Liver (tissue), 9 donors: ENCODE measurements around the gene KRTAP10-2. TPM values are rescaled to one million over a fixed set of nuclear protein-coding genes. Genes with fewer than 3 reads are reported as not detected.

ENCODE experiments used
- DNase-seq: peaks from one replicate; pipeline ENCODE4 v3.0.0-alpha.2; 2017; ENCODE audit warnings: low spot score
- H3K27ac ChIP-seq, 2 donors: one replicate each; pipeline ENCODE4 v1.7.0; 2013; ENCODE audit warnings: inconsistent platforms in 2 of 2, low read length in 2 of 2, control low read depth in 1 of 2, low read depth in 1 of 2, mild to moderate bottlenecking in 1 of 2
- H3K27me3 ChIP-seq, 4 donors: one replicate each; pipeline versions ENCODE4 v1.6.1 to v1.7.0; 2013; ENCODE audit warnings: low read length in 3 of 4, inconsistent platforms in 1 of 4, mild to moderate bottlenecking in 1 of 4, moderate library complexity in 1 of 4; ENCODE audit not compliant: control insufficient read depth in 4 of 4, insufficient read depth in 4 of 4
- H3K36me3 ChIP-seq, 4 donors: one replicate each; pipeline versions ENCODE4 v1.6.1 to v1.7.0; 2013; ENCODE audit warnings: low read length in 3 of 4, mild to moderate bottlenecking in 3 of 4, low read depth in 1 of 4, moderate library complexity in 1 of 4; ENCODE audit not compliant: control insufficient read depth in 4 of 4, insufficient read depth in 3 of 4
- H3K4me1 ChIP-seq, 4 donors: one replicate each; pipeline versions ENCODE4 v1.6.1 to v1.7.0; 2013; ENCODE audit warnings: low read length in 3 of 4, mild to moderate bottlenecking in 3 of 4, moderate library complexity in 1 of 4; ENCODE audit not compliant: control insufficient read depth in 4 of 4, insufficient read depth in 4 of 4
- H3K4me3 ChIP-seq, 3 donors: one replicate each; pipeline versions ENCODE4 v1.6.1 to v1.7.0; 2013; ENCODE audit warnings: low read length in 3 of 3, control low read depth in 1 of 3, low read depth in 1 of 3, mild to moderate bottlenecking in 1 of 3
- H3K9ac ChIP-seq, 2 donors: one replicate each; pipeline ENCODE4 v1.7.0; 2013; ENCODE audit warnings: low read length in 2 of 2, mild to moderate bottlenecking in 2 of 2, moderate library complexity in 2 of 2, control low read depth in 1 of 2, low read depth in 1 of 2
- H3K9me3 ChIP-seq, 4 donors: one replicate each; pipeline versions ENCODE4 v1.6.1 to v1.7.0; 2013; ENCODE audit warnings: low read length in 3 of 4; ENCODE audit not compliant: control insufficient read depth in 4 of 4
- EGR1 ChIP-seq, 2 donors: IDR thresholded peaks; 2 replicates each; pipeline ENCODE4 v1.6.1; 2016 to 2018; ENCODE audit warnings: antibody characterized with exemption in 2 of 2, low read depth in 2 of 2
- FOXA1 ChIP-seq: IDR thresholded peaks from 2 replicates; pipeline ENCODE4 v1.6.1; 2016; ENCODE audit warnings: antibody characterized with exemption
- FOXA2 ChIP-seq: IDR thresholded peaks from 2 replicates; pipeline ENCODE4 v1.6.1; 2016; ENCODE audit warnings: antibody characterized with exemption
- HNF4A ChIP-seq, 2 donors: conservative IDR thresholded peaks; 2 replicates each; pipeline ENCODE4 v1.6.1; 2016; ENCODE audit warnings: antibody characterized with exemption in 2 of 2, mild to moderate bottlenecking in 2 of 2
- HNF4G ChIP-seq: IDR thresholded peaks from 2 replicates; pipeline ENCODE4 v1.6.1; 2016; ENCODE audit warnings: antibody characterized with exemption
- JUND ChIP-seq, 2 donors: IDR thresholded peaks; 2 replicates each; pipeline ENCODE4 v1.6.1; 2016; ENCODE audit warnings: antibody characterized with exemption in 2 of 2
- RAD21 ChIP-seq, 2 donors: IDR thresholded peaks; 2 replicates each; pipeline ENCODE4 v1.6.1; 2016; ENCODE audit warnings: antibody characterized with exemption in 2 of 2, mild to moderate bottlenecking in 2 of 2
- RXRA ChIP-seq, 2 donors: IDR thresholded peaks; 2 replicates each; pipeline ENCODE4 v1.6.1; 2017 to 2018; ENCODE audit warnings: antibody characterized with exemption in 2 of 2, mild to moderate bottlenecking in 1 of 2
- SP1 ChIP-seq: IDR thresholded peaks from 2 replicates; pipeline ENCODE4 v1.6.1; 2018; ENCODE audit warnings: antibody characterized with exemption, mild to moderate bottlenecking
- TAF1 ChIP-seq: conservative IDR thresholded peaks from 2 replicates; pipeline ENCODE4 v1.6.1; 2016; ENCODE audit warnings: antibody characterized with exemption, mild to moderate bottlenecking
- YY1 ChIP-seq: IDR thresholded peaks from 2 replicates; pipeline ENCODE4 v1.6.1; 2016; ENCODE audit warnings: antibody characterized with exemption, mild to moderate bottlenecking
- WGBS: extraction: QIAGEN DNeasy Blood & Tissue Kit; methylation state at CpG from one replicate; pipeline ENCODE4 v1.1.7; 2013; 5-methylcytosine and 5-hydroxymethylcytosine counted together
- polyA plus RNA-seq, 2 donors: library from polyadenylated mRNA; stranded (reverse) in 1 of 2; unstranded in 1 of 2; fragments of 200-250 nt in 1 of 2; fragments of >200 nt in 1 of 2; fragmentation: Nextera tagmentation in 1 of 2; extraction: Ambion mirVana in 1 of 2; gene quantifications; one replicate each; pipeline versions ENCODE4 v1.2.1 to v1.2.3, GENCODE V29; 2013 to 2015
- total RNA-seq, 2 donors: library from RNA; depleted of rRNA; stranded (reverse); fragments of >200 nt; gene quantifications; one replicate each; pipeline ENCODE4 v1.2.3, GENCODE V29; 2014
- TF ChIP-seq, protein P1 (sequence below): IDR thresholded peaks from 2 replicates; pipeline ENCODE4 v1.6.1; 2016; ENCODE audit warnings: antibody characterized with exemption, mild to moderate bottlenecking
- TF ChIP-seq, protein P2 (sequence below): IDR thresholded peaks from 2 replicates; pipeline ENCODE4 v1.6.1; 2016; ENCODE audit warnings: antibody characterized with exemption
- TF ChIP-seq, protein P3 (sequence below): IDR thresholded peaks from 2 replicates; pipeline ENCODE4 v1.6.1; 2016; ENCODE audit warnings: antibody characterized with exemption
- TF ChIP-seq, protein P4 (sequence below): fragments of 150-350 bp; IDR thresholded peaks from 2 replicates; pipeline ENCODE4 v1.5.1; 2017; ENCODE audit warnings: improper control_type of control experiment, low read depth, low read length; ENCODE audit not compliant: missing input control
- TF ChIP-seq, protein P5 (sequence below): IDR thresholded peaks from 2 replicates; pipeline ENCODE4 v1.6.1; 2016; ENCODE audit warnings: antibody characterized with exemption
- donor health status: healthy.
- donor health status: healthy.
- donor health status: healthy.
- donor health status: healthy.
- donor health status: healthy.

KRTAP10-2 gene
- total and polyA plus RNA-seq, 4 donors = not detected

DNA sequence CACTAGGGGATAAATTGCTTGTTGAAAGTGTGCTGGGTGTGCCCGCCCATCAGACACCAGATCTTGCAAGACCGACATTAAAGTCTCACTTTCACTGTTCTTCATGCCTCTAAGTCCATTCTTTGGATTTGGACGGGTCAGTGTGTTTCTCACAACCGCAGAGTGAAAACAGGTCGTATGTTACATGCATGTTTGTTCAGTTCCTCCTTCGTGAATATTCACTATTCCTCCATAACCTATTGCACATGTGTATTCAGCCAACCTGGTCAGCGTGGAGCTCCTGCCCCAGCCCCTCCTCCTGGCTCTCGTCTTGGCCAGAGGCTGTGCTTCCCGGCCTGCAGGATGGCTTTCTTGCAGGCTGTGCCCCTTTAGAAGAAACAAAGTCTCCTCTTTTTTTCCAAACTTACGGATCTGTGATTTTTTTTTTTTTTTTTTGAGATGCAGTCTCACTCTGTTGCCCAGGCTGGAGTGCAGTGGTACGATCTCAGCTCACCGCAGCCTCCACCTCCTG is 43.2 kb upstream of the KRTAP10-2 start:
- Histone ChIP-seq H3K27me3 (no peaks in the 10 kb centered on the region), H3K9ac (no peak overlapping the region), H3K9me3 (no peaks in the 10 kb centered on the region), H3K4me3 (no peak overlapping the region), H3K27ac (no peak overlapping the region), H3K36me3 (no peaks in the 10 kb centered on the region), H3K4me1 (peaks cover 1 to 27% (median 16%) of the 10 kb centered on the region in 4 donors)
- DNase-seq = no peak
- no peak for TF ChIP-seq FOXA1
- 81% methylated on average over 12 of the region's 12 CpGs for WGBS

DNA sequence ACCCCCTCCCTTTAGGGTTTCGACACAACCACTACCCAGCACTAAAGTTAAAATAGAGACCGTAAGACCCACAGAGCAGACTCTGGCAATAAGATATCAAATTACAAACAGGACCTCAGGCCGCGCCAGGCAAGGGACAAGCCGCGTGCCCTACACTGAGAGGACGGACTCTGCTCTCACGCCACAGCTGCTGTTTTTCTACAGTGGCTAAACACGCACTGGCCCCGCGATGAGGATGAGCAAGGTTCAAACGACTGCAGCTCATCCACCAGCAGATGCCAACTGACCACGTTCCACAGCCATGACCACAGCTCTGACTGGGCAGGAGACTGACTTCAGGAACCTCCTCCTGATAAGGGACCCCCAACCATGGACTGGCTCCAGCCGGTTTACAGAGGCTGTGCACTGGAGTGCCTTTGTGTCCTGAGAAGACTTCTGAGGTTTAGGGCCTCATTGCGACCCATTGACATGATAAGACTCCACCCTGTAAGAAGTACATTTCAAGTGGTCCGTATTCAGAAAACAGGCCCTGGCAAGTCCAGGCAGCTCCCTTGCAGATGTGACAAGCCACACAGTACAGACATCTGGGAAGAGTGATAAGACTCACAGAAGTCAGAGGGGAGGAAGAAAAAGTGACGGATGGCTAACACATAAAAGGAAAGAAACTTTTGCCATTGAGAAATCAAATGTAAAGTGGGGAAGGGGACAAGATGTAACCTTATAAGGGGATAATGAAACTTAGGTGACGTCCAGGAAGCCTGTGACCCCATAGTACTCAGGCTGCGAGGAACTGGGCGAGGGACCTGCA is 42.5 kb upstream of the KRTAP10-2 start:
- Histone ChIP-seq H3K27ac (peak overlapping the region; percentile 55 to 65), H3K27me3 (no peaks in the 10 kb centered on the region), H3K4me1 (peaks cover 1 to 27% (median 16%) of the 10 kb centered on the region in 4 donors), H3K9ac (no peak overlapping the region), H3K36me3 (no peaks in the 10 kb centered on the region), H3K9me3 (no peaks in the 10 kb centered on the region), H3K4me3 (no peak overlapping the region)
- 35% methylated on average over 20 of the region's 20 CpGs for WGBS
- DNase-seq = peak; percentile 59
- TF ChIP-seq RXRA (IDR thresholded peaks at IDR 0.05) (peak; percentile 40 to 75), JUND (IDR thresholded peaks at IDR 0.05) (peak in 1 of 2 donors; percentile 54), SP1 (peak; percentile 86), RAD21 (IDR thresholded peaks at IDR 0.05) (peak in 1 of 2 donors; percentile 36), HNF4A (conservative IDR thresholded peaks at IDR 0.05) (peak; percentile 86 to 88), YY1 (peak; percentile 41), FOXA2 (no peak), HNF4G (peak; percentile 66), EGR1 (IDR thresholded peaks at IDR 0.05; ENCODE audit: low read depth in 2 of 2) (no peak)
- TF ChIP-seq, protein P1, sequence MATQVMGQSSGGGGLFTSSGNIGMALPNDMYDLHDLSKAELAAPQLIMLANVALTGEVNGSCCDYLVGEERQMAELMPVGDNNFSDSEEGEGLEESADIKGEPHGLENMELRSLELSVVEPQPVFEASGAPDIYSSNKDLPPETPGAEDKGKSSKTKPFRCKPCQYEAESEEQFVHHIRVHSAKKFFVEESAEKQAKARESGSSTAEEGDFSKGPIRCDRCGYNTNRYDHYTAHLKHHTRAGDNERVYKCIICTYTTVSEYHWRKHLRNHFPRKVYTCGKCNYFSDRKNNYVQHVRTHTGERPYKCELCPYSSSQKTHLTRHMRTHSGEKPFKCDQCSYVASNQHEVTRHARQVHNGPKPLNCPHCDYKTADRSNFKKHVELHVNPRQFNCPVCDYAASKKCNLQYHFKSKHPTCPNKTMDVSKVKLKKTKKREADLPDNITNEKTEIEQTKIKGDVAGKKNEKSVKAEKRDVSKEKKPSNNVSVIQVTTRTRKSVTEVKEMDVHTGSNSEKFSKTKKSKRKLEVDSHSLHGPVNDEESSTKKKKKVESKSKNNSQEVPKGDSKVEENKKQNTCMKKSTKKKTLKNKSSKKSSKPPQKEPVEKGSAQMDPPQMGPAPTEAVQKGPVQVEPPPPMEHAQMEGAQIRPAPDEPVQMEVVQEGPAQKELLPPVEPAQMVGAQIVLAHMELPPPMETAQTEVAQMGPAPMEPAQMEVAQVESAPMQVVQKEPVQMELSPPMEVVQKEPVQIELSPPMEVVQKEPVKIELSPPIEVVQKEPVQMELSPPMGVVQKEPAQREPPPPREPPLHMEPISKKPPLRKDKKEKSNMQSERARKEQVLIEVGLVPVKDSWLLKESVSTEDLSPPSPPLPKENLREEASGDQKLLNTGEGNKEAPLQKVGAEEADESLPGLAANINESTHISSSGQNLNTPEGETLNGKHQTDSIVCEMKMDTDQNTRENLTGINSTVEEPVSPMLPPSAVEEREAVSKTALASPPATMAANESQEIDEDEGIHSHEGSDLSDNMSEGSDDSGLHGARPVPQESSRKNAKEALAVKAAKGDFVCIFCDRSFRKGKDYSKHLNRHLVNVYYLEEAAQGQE = peak; percentile 37
- TF ChIP-seq, protein P2, sequence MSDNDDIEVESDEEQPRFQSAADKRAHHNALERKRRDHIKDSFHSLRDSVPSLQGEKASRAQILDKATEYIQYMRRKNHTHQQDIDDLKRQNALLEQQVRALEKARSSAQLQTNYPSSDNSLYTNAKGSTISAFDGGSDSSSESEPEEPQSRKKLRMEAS = no peak

DNA sequence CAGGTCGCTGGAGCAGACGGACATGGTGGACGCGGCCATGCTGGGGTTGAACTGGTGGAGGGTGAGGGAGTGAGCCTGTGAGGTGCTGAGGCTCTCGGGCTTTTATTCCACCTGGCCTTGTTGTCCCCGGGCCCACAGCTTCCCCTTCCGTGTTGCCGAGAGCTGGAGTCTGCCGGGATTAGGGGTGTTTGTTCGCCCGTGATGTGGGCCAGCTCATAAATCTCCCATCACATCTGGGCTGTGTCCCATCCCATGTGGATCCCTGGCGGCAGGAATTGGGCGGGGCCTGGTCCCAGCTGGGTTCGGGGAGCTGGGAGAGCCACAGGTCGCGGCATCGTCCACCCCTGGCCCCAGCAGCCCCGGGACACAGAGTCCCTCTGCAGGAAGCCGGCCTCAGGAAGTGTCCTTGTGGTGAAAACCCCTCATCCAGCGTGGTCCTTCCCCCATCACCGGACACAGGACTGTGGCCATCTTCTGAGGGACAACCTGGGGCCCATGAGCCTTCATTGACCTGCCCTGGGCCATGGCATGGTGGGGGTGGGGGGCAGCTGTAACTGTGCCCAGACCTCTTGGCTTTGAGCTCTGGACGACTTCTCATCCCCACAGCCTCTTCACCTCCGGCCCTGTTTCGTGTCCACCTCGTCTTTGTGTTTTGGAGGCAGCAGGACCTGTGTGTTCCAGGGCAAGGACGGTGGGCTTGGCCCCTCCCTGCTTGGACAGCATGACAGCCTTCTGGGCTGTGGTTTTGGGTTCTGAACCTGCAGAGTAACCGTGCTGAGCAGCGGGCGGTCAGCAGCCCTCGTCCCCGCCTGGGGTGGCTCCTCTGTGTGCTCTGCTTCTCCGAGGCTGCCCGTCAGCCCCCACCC is 41.4 kb upstream of the KRTAP10-2 start, which contains the start of gene KRTAP10-6:
Gene KRTAP10-6, minus strand, starts transcription at position 60 of the 866 bp plus-strand sequence. Its CDS starts 21 bp downstream, at position 39.
- H3K36me3 ChIP-seq = no peaks in the 10 kb centered on the region
- TF ChIP-seq, protein P3, sequence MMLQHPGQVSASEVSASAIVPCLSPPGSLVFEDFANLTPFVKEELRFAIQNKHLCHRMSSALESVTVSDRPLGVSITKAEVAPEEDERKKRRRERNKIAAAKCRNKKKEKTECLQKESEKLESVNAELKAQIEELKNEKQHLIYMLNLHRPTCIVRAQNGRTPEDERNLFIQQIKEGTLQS = no peak
- TF ChIP-seq RAD21 (IDR thresholded peaks at IDR 0.05) = no peak
- TF ChIP-seq YY1 = no peak
- TF ChIP-seq, protein P4, sequence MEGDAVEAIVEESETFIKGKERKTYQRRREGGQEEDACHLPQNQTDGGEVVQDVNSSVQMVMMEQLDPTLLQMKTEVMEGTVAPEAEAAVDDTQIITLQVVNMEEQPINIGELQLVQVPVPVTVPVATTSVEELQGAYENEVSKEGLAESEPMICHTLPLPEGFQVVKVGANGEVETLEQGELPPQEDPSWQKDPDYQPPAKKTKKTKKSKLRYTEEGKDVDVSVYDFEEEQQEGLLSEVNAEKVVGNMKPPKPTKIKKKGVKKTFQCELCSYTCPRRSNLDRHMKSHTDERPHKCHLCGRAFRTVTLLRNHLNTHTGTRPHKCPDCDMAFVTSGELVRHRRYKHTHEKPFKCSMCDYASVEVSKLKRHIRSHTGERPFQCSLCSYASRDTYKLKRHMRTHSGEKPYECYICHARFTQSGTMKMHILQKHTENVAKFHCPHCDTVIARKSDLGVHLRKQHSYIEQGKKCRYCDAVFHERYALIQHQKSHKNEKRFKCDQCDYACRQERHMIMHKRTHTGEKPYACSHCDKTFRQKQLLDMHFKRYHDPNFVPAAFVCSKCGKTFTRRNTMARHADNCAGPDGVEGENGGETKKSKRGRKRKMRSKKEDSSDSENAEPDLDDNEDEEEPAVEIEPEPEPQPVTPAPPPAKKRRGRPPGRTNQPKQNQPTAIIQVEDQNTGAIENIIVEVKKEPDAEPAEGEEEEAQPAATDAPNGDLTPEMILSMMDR = no peak
- no peak for TF ChIP-seq FOXA2
- no peak for TF ChIP-seq EGR1 (IDR thresholded peaks at IDR 0.05; ENCODE audit: low read depth in 2 of 2)
- TF ChIP-seq HNF4G = no peak
- TF ChIP-seq TAF1 = no peak
- TF ChIP-seq, protein P5, sequence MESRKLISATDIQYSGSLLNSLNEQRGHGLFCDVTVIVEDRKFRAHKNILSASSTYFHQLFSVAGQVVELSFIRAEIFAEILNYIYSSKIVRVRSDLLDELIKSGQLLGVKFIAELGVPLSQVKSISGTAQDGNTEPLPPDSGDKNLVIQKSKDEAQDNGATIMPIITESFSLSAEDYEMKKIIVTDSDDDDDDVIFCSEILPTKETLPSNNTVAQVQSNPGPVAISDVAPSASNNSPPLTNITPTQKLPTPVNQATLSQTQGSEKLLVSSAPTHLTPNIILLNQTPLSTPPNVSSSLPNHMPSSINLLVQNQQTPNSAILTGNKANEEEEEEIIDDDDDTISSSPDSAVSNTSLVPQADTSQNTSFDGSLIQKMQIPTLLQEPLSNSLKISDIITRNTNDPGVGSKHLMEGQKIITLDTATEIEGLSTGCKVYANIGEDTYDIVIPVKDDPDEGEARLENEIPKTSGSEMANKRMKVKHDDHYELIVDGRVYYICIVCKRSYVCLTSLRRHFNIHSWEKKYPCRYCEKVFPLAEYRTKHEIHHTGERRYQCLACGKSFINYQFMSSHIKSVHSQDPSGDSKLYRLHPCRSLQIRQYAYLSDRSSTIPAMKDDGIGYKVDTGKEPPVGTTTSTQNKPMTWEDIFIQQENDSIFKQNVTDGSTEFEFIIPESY = no peak
- H3K4me1 ChIP-seq = peaks cover 1 to 27% (median 16%) of the 10 kb centered on the region in 4 donors
- H3K4me3 ChIP-seq = no peak within 1 kb of the TSS
- H3K9ac ChIP-seq = no peak within 1 kb of the TSS
- DNase-seq = peak; percentile 32
- H3K27me3 ChIP-seq = no peaks in the 10 kb centered on the region
- H3K27ac ChIP-seq = peak within 1 kb of the TSS; percentile 55 to 65
- H3K9me3 ChIP-seq = no peaks in the 10 kb centered on the region
- WGBS = 72% methylated on average over 33 of the region's 33 CpGs
